ENCODE data around the gene HBB.

DNA sequence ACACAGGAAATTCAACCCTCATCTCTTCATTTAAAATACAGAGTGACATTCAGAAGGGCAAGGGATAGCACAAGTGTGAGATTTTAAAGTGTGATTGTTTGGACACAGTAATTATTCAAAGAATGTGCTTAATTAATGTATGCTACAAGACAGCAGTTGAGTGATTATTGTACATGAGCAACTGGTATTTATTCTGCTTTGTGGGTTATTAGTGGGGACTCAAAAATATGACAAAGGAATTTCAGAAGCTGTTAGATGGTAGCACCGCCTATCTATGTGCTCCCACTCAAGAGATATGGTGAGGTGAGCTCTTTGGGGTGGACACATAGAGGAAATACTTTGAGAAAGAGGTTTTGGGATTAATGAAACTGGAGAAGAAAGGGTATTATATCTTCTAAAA is 13.2 kb upstream of the HBB start:
- TF ChIP-seq, protein P1, sequence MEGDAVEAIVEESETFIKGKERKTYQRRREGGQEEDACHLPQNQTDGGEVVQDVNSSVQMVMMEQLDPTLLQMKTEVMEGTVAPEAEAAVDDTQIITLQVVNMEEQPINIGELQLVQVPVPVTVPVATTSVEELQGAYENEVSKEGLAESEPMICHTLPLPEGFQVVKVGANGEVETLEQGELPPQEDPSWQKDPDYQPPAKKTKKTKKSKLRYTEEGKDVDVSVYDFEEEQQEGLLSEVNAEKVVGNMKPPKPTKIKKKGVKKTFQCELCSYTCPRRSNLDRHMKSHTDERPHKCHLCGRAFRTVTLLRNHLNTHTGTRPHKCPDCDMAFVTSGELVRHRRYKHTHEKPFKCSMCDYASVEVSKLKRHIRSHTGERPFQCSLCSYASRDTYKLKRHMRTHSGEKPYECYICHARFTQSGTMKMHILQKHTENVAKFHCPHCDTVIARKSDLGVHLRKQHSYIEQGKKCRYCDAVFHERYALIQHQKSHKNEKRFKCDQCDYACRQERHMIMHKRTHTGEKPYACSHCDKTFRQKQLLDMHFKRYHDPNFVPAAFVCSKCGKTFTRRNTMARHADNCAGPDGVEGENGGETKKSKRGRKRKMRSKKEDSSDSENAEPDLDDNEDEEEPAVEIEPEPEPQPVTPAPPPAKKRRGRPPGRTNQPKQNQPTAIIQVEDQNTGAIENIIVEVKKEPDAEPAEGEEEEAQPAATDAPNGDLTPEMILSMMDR (IDR thresholded peaks at IDR 0.05; ENCODE audit: low read length): no peak
- no peak for TF ChIP-seq EZH2 (optimal IDR thresholded peaks at IDR 0.05; ENCODE audit: low read depth, low read length)

All from MM.1S (cell line).